Measurements from ENCODE around the gene WBP1L. TPM values are rescaled to one million over a fixed set of nuclear protein-coding genes. Genes with fewer than 3 reads are reported as not detected.
A peak's percentile ranks its signal among the peaks of the same experiment; 100 is the strongest.
"Not testable (repeated sequence)": the region's sequence is repeated elsewhere in the genome, so short reads cannot be mapped to it uniquely, and the experiment has no call there.

Gene WBP1L
- total RNA-seq, 1 donor from 2014 or later, result 29.6 TPM

- DNase-seq, result no peak
- Mint-ChIP-seq H3K27ac (ENCODE audit: unreplicated experiment) (no peak overlapping the region), H3K9me3 (ENCODE audit: unreplicated experiment) (peaks cover 2% of the 10 kb centered on the region), H3K4me1 (ENCODE audit: low read depth, unreplicated experiment) (no peaks in the 10 kb centered on the region), H3K4me3 (ENCODE audit: unreplicated experiment) (no peak overlapping the region), H3K36me3 (ENCODE audit: unreplicated experiment) (peaks cover 10% of the 10 kb centered on the region), H3K27me3 (ENCODE audit: unreplicated experiment) (peaks cover 5% of the 10 kb centered on the region)
- TF ChIP-seq CTCF (IDR thresholded peaks at IDR 0.05; ENCODE audit: partially characterized antibody, unreplicated experiment), result no peak
These were observed 89.2 kb downstream of the WBP1L start for GRCh38 chr10:102832987-102833386.

- H3K4me1 Mint-ChIP-seq (ENCODE audit: low read depth, unreplicated experiment), result no peaks in the 10 kb centered on the region
- no peak for DNase-seq
- no peak overlapping the region for H3K4me3 Mint-ChIP-seq (ENCODE audit: unreplicated experiment)
- no peak overlapping the region for H3K27ac Mint-ChIP-seq (ENCODE audit: unreplicated experiment)
- TF ChIP-seq CTCF (IDR thresholded peaks at IDR 0.05; ENCODE audit: partially characterized antibody, unreplicated experiment), result no peak
- peaks cover 4% of the 10 kb centered on the region for H3K27me3 Mint-ChIP-seq (ENCODE audit: unreplicated experiment)
- peaks cover 20% of the 10 kb centered on the region for H3K36me3 Mint-ChIP-seq (ENCODE audit: unreplicated experiment)
- peaks cover 4% of the 10 kb centered on the region for H3K9me3 Mint-ChIP-seq (ENCODE audit: unreplicated experiment)
These were observed 90.4 kb downstream of the WBP1L start for GRCh38 chr10:102834143-102834542.

GRCh38 chr10:102835007-102835482, 91.3 kb downstream of the WBP1L start:
- Mint-ChIP-seq H3K4me1 (ENCODE audit: low read depth, unreplicated experiment) (no peaks in the 10 kb centered on the region), H3K9me3 (ENCODE audit: unreplicated experiment) (peaks cover 4% of the 10 kb centered on the region), H3K36me3 (ENCODE audit: unreplicated experiment) (peaks cover 22% of the 10 kb centered on the region), H3K4me3 (ENCODE audit: unreplicated experiment) (no peak overlapping the region), H3K27ac (ENCODE audit: unreplicated experiment) (no peak overlapping the region), H3K27me3 (ENCODE audit: unreplicated experiment) (peaks cover 4% of the 10 kb centered on the region)
- peak; percentile 86 for DNase-seq
- TF ChIP-seq CTCF (IDR thresholded peaks at IDR 0.05; ENCODE audit: partially characterized antibody, unreplicated experiment), result peak; percentile 78

- peaks cover 22% of the 10 kb centered on the region for H3K36me3 Mint-ChIP-seq (ENCODE audit: unreplicated experiment)
- TF ChIP-seq CTCF (IDR thresholded peaks at IDR 0.05; ENCODE audit: partially characterized antibody, unreplicated experiment), result no peak
- DNase-seq, result no peak
- no peak within 1 kb of the TSS for H3K4me3 Mint-ChIP-seq (ENCODE audit: unreplicated experiment)
- H3K27ac Mint-ChIP-seq (ENCODE audit: unreplicated experiment), result no peak within 1 kb of the TSS
- peaks cover 4% of the 10 kb centered on the region for H3K9me3 Mint-ChIP-seq (ENCODE audit: unreplicated experiment)
- no peaks in the 10 kb centered on the region for H3K4me1 Mint-ChIP-seq (ENCODE audit: low read depth, unreplicated experiment)
- peaks cover 4% of the 10 kb centered on the region for H3K27me3 Mint-ChIP-seq (ENCODE audit: unreplicated experiment)
These were observed 93.5 kb downstream of the WBP1L start, which contains the start of gene CYP17A1 for GRCh38 chr10:102837230-102837721. Gene CYP17A1, minus strand, starts transcription at chr10:102837413. Its CDS starts 52 bp downstream, at chr10:102837361.

- DNase-seq; H3K4me3 Mint-ChIP-seq (ENCODE audit: unreplicated experiment); H3K9me3 Mint-ChIP-seq (ENCODE audit: unreplicated experiment); H3K27me3 Mint-ChIP-seq (ENCODE audit: unreplicated experiment); H3K4me1 Mint-ChIP-seq (ENCODE audit: low read depth, unreplicated experiment); H3K27ac Mint-ChIP-seq (ENCODE audit: unreplicated experiment): not testable (repeated sequence)
- H3K36me3 Mint-ChIP-seq (ENCODE audit: unreplicated experiment), result peaks cover 30% of the 10 kb centered on the region
These were observed 94.7 kb downstream of the WBP1L start for GRCh38 chr10:102838276-102838927.

Data from glutamatergic neuron (in vitro differentiated cells).